ENCODE measurements around the gene NTS.

NTS gene

DNA sequence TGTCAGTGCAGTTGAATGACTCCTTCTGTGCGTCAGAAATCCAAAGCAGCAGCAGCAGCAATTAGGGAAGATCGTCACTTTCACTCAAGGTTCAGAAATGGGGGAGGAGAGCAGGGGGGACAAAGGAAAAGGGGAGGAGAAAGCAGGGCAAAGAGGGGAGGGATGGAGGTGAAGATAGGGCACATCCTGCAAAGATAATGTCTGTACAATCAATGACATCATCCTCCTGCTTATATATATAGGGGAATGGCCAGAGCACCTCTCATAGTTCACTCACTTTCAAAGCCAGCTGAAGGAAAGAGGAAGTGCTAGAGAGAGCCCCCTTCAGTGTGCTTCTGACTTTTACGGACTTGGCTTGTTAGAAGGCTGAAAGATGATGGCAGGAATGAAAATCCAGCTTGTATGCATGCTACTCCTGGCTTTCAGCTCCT, at the start of gene NTS:
Gene NTS (plus strand): TSS at position 265 of the 431 bp plus-strand sequence. CDS start 109 bp downstream, at position 374.
- DNase-seq, result peak; percentile 3 to 21

DNA sequence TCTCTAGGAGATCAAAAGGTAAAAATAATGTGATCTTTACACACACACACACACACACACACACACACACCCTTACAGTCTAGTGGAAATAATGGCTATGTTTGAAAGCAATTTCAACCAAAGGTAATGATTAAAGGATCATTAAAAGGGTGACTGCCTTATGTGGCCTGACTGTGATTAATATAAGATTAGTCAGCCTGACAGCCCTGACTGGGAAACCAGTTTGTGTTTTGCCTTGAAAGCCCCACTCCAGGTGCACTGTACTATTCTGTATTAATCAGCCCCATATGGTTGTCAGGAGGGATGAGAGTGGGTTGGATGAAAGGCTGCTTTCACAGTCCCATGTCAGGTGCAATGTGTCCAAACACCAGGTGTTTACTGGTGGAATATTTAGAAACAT, 48.3 kb upstream of the NTS start:
- DNase-seq, result peak; percentile 9 to 70

DNA sequence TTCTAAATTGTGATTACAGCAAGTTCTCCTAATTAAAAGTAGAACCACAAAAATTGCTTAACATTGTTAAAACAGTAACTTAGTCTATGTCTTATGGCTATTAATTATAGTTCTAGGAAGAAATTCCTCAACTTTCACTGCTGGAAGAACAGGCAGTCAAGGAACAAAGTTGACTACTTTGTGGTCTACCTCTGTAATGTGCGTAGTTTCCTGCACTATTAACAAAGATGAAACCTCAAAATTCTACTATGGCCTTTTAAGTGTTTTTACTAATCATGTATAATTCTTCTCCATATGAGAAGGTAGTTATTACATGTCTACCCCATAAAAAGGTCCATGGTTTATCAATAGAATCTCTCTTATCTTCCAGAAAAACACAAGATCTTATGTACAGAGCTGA, 45.5 kb upstream of the NTS start:
- no peak for DNase-seq

DNA sequence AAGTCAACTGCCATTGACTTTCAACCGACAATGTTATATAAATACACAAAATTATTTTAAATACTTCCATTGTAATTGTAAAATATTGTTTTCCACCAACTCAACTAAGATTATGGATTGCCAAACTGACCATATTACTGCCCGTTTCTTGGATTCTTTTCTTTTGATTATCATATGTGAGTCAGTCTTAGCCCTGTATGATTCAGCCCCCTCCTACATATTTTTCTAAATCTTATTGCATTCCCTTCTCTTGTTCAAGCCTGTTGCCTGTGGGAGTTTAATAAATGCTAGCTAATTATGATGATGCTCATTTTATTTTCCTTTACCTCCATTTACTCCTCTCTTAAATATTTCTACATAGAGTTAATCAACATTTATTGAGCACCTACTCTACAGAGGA, 44.7 kb upstream of the NTS start:
- no peak for DNase-seq

GRCh38 chr12:85831327-85831990, 42.6 kb upstream of the NTS start:
- DNase-seq, result no peak

DNA sequence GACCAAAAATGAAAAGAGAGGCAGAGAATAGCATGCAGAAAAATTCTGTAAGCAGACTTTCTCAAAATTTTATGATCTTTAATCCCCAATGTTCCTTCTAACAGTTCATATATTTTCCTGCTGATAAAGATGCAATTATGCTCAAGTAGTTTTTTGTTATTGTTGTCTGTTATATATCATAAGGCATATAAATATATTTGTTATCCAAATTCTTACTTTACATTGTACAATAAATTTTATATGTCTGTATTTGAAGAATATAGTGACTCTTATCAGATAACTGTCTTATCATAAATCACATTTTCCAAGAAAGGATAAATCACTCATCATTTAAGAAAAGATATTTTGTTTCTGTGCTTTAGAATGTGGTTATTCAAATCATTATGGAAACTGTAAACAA, 40.5 kb upstream of the NTS start:
- no peak for DNase-seq

DNA sequence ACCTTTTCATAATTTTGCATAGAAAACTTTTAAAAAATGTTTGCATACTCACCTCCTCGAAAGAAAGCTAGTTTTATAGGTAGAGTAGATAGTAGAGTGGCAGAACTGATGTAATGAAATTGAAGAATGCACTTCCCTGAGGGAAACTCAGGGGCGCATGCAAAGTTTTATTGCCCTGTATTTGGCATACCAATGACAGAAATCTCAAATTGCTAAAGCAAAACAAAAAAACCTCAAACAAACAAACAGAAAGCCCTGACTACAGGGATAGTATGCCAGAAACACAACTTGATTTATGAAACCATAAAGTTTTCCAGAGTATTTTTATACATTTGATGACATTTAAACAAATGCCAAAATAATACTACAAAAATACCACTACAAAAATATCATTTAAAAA, 39.7 kb upstream of the NTS start:
- no peak for DNase-seq

DNA sequence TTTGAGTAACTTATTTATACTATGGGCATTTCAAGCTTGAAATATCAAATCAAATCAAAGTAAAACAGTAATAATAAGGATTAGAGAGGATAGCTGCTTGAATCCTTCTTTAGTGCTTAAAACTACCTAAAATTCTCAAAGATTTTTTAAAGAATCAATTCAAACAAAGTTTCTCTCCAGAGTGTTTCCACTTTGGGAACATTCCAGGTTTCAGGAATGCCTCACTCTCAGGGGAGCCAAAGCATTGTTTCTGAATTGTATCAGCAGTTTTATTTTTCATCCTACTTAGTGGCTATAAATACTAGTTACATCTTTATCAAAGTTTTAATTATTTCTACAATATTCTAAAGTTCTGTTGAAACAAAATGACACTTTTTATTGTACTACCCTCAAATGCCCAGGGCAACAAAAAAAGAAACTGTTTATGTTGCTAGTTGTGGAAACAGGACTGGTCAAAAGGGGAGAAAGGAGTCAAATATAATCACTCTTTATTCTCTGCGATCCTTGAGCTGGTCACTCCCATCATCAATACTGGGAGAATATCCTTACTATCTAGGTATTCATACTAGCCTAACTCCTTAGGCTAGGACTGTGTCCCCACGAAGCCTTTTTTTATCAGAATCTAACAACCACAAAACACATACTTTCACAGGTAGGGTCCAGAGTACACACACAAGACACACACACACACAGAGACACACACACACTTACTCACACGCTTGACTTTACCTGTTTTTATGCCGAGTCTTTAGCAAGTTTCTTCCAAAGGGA, 38.5 kb upstream of the NTS start:
- no peak for DNase-seq

- DNase-seq, result no peak
Measured at GRCh38 chr12:85836197-85837090, 37.7 kb upstream of the NTS start, which contains the start of gene RASSF9. RASSF9 (minus strand) TSS chr12:85836409; CDS start chr12:85836201, 208 bp downstream.

DNA sequence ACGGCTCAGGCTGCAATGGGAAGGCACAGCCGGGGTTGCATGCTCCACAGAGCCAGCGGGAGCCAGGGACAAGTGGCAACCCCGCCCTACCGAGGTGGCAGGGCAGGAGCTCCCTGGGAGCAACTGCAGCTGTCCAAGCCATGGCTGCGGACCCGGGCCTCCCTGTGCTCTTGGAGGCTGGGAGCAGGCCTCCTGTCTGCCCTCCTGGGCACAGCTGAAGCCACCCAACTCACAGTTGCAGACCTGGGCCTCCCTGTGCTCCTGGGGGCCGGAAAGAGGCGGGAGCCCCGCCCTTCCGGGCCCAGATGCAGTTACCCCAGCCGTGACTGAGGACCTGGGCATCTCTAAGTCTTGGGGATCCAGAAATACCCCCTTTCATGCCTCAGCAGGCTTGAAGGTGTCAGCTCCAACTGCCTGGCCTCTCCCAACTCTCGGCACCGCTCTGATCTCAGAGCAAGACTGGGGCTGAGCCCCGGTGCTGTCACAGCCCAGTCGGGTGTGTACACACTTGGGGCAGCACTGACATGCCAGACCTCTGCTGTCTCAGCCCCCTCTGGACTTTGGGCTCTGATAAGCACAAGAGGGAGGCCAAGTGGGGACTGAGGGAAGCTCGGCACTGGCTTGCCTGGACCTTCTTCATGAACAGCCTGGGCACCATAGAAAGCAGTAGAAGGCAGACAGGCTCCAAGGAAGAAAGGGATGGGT, 30.3 kb upstream of the NTS start:
- DNase-seq, result no peak

- no peak for DNase-seq
Measured at GRCh38 chr12:85849344-85849743, 24.8 kb upstream of the NTS start.

GRCh38 chr12:85855305-85855704, 18.8 kb upstream of the NTS start:
- no peak for DNase-seq

DNA sequence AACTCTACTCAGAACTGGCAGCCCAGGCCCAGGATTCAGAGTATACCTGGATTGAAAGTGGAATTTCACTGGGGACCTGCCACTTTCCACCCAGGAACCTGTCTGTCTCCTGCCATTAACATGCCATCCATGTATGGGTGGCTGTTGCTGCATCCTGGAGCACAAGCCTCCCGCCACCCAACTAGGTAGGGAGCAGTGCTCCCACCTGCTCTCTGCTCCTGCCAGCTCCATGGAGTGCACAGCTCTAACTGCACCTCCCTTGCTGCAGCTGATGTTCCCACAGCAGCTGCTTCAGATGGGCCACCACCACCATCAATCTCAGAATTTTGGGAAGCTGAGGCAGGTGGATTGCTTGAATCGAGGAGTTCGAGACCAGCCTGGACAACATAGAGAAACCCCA, 17.1 kb upstream of the NTS start:
- DNase-seq, result no peak

DNA sequence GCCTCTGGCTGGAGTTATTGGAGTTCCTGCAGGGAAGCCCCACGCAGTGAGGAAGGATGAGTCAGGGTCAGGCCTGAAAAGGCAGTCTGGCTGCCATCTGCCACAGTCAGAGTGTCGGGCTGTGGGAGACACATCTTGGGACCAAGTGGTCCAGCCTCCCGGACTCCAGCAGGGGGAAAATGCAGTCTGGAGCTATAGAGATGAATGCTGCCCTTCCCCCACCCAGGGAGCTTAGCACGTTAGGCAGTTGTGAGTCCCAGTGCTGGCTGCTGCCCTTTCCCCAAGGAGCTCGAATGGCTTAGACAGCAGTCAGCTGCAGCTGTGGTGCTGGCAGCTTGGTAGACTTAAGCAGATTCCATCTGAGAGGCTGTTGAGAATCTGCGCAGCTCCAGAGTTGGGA, 8.2 kb upstream of the NTS start:
- DNase-seq, result peak; percentile 87 to 94

GRCh38 chr12:85866986-85867776, 6.9 kb upstream of the NTS start:
- peak; percentile 30 to 53 for DNase-seq

DNA sequence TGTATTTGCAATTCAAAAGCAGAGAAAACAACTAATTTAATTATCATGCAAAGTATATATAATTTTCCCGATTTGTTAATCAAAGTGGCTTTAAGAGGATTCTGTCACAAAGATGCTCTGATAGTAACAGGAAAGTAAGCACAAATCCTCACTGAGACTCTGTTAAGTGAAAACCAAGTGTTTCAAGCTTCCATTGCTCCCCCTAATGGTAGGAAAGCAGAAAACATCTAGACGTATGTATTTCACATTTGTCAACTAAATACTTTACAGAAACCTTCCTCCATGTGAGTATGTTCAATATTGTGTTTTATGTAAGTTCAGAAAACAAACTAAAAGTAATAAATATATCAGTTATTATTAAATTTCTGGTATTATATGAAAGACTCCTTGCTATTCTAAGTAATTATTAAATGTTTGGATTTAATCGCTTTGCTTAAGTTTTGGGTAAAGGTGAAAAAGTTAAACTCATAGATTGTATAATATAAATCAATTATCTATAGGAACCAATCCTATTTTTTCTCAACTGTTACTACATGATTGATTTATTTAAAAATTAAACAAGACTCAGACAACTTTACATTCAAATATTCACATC, 1.5 kb upstream of the NTS start:
- DNase-seq, result peak; percentile 11 to 61

DNA sequence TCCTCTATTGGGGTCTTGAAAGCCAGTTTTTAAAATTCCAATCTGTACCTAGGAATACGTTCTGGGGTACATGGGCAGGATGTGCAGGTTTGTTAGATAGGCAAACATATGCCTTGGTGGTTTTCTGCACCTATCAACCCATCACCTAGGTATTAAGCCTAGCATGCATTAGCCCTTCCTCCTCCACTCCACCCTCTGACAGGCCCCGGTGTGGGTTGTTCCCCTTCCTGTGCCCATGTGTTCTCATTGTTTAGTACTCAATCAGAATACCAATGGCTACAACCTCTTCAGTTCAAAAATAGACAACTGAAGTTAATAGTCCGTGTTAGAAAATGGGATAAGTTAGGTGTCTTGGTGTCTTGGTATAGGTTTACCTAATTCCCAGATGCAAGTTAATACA, 3.4 kb downstream of the NTS start:
- DNase-seq, result no peak

DNA sequence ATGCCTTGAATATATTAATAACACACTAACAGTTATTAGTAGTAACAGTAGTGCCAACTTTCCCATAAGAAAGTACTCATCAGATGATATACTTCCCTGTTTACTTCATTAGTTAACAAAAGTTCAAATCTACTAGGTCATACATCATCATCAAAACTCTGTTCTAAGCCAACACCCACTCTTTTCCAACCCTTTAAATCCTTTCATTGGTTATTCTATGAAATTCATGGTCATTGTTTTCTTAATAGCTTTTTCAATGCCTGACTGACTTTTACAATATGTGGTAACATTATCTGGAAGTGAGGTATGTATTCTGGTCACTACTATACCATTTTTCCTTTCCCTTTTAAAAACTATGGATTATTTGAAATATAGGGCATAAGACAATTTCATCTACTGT, 9.7 kb downstream of the NTS start:
- no peak for DNase-seq

GRCh38 chr12:85894653-85895052, 20.6 kb downstream of the NTS start:
- DNase-seq, result no peak

- peak; percentile 1 to 49 for DNase-seq
Measured at GRCh38 chr12:85920324-85920947, 46.3 kb downstream of the NTS start.

DNA sequence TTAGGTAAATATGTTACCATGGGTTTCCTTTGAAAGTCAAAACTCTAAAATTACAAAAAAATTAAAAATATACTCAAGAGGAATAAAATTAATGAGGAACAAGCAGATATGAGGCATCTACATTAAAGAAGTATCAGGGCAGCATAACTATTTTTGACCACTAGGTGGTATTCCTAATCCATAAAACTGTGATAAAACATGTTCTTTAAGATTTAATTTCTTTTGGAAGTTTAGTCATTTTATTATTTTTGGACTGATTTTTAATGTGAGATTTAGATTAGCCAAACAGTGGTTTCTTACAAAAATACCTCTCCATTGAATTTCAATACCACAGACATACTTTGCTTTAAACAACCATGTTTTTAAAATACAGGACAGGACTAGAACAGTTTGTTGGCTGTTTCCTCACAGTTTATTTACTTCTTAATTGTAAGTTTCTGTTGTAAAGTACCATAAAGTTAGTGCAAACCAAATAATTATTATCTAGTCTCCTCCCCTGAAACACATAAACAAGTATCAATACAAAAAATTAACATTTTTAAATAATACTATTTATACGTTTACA, 49.8 kb downstream of the NTS start:
- peak in 1 of 2 experiments; percentile 13 for DNase-seq

Measured in NCI-H524 (cell line).